Measurements from ENCODE around the gene RPP25L.

RPP25L gene

GRCh38 chr9:34572628-34573027, 39.3 kb downstream of the RPP25L start:
- TF ChIP-seq EGR1 (IDR thresholded peaks at IDR 0.05) = no peak
- no peak for TF ChIP-seq TEAD4 (IDR thresholded peaks at IDR 0.05)
- no peak for TF ChIP-seq EP300 (IDR thresholded peaks at IDR 0.05; ENCODE audit: borderline replicate concordance)
- no peak for TF ChIP-seq CEBPB (IDR thresholded peaks at IDR 0.05)
- no peak for TF ChIP-seq REST (IDR thresholded peaks at IDR 0.05; ENCODE audit: low read depth)
- TF ChIP-seq CREB1 (IDR thresholded peaks at IDR 0.05; ENCODE audit: low read depth) = no peak
- TF ChIP-seq TAF1 (IDR thresholded peaks at IDR 0.05; ENCODE audit: low read depth) = no peak
- no peak for TF ChIP-seq ZBTB7A (IDR thresholded peaks at IDR 0.05; ENCODE audit: low read depth)

- TF ChIP-seq EP300 (IDR thresholded peaks at IDR 0.05; ENCODE audit: borderline replicate concordance) (no peak), NFIC (IDR thresholded peaks at IDR 0.05) (no peak), EGR1 (IDR thresholded peaks at IDR 0.05) (no peak), MAX (IDR thresholded peaks at IDR 0.05) (no peak), TCF12 (IDR thresholded peaks at IDR 0.05; ENCODE audit: low read depth) (no peak), RAD21 (IDR thresholded peaks at IDR 0.05; ENCODE audit: low read depth) (no peak), ZBTB7A (IDR thresholded peaks at IDR 0.05; ENCODE audit: low read depth) (no peak), TAF1 (IDR thresholded peaks at IDR 0.05; ENCODE audit: low read depth) (no peak), CREB1 (IDR thresholded peaks at IDR 0.05; ENCODE audit: low read depth) (no peak), CEBPB (IDR thresholded peaks at IDR 0.05) (no peak), REST (IDR thresholded peaks at IDR 0.05; ENCODE audit: low read depth) (no peak), FOXM1 (IDR thresholded peaks at IDR 0.05; ENCODE audit: borderline replicate concordance, low read depth) (no peak), TEAD4 (IDR thresholded peaks at IDR 0.05) (no peak), YY1 (IDR thresholded peaks at IDR 0.05; ENCODE audit: low read depth) (no peak)
- TF ChIP-seq, protein P1, sequence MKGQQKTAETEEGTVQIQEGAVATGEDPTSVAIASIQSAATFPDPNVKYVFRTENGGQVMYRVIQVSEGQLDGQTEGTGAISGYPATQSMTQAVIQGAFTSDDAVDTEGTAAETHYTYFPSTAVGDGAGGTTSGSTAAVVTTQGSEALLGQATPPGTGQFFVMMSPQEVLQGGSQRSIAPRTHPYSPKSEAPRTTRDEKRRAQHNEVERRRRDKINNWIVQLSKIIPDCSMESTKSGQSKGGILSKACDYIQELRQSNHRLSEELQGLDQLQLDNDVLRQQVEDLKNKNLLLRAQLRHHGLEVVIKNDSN (IDR thresholded peaks at IDR 0.05) = no peak
Measured at GRCh38 chr9:34572092-34572491, 39.8 kb downstream of the RPP25L start.

DNA sequence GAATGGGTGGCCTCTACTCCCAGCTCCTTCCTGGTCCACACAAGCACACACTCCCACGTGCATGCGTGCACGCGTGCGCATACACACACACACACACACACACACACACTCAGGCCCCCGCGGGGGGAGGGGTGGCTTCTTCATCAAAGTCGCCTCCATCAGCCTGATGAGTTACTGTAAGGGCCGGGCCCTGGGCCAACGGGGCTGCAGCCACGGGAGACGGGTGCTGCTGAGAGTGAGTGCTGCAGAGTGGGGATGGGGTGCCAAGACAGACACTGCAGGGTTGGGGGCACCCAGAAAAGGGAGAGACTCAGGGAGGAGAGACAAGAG, 40.5 kb downstream of the RPP25L start:
- TF ChIP-seq TEAD4 (IDR thresholded peaks at IDR 0.05) = no peak
- no peak for TF ChIP-seq MAX (IDR thresholded peaks at IDR 0.05)
- TF ChIP-seq RAD21 (IDR thresholded peaks at IDR 0.05; ENCODE audit: low read depth) = no peak
- no peak for TF ChIP-seq EGR1 (IDR thresholded peaks at IDR 0.05)
- TF ChIP-seq CEBPB (IDR thresholded peaks at IDR 0.05) = no peak

DNA sequence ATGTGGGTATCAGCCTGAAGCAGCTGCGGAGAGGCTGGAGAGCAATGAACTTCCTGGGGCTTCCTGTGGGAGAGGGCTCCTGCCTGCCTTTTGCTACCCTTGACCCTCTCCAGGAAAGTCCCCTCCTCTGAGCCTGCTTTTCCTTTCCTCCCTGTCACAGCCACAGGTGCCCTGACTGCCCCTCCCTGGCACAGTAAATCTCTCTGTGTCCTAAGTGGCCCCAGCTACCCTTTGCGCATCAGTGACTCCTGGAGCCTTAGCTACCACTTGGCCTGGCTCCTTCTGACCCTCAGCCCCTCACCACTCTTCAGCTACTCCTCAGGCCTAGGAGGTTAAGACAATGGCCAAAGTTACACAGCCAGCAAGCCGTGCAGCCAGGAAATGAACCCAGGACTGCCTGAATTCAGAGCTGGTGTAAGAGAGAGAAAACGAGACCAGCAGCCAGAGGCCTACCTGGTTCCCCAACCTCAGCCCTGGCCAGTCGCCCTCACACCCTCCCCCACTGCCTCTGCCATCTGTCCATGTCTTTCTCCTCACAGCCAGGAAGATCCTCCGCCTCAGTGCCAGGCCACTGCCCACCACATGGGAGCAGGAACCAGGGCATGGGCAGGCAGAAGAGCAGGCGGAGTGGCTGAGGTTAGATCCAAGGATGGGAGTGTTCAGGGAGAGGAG, 41.0 kb downstream of the RPP25L start:
- TF ChIP-seq ZBTB7A (IDR thresholded peaks at IDR 0.05; ENCODE audit: low read depth) = no peak
- TF ChIP-seq RAD21 (IDR thresholded peaks at IDR 0.05; ENCODE audit: low read depth) = no peak
- no peak for TF ChIP-seq EP300 (IDR thresholded peaks at IDR 0.05; ENCODE audit: borderline replicate concordance)
- TF ChIP-seq CEBPB (IDR thresholded peaks at IDR 0.05) = no peak
- TF ChIP-seq TCF12 (IDR thresholded peaks at IDR 0.05; ENCODE audit: low read depth) = no peak
- TF ChIP-seq CREB1 (IDR thresholded peaks at IDR 0.05; ENCODE audit: low read depth) = no peak

DNA sequence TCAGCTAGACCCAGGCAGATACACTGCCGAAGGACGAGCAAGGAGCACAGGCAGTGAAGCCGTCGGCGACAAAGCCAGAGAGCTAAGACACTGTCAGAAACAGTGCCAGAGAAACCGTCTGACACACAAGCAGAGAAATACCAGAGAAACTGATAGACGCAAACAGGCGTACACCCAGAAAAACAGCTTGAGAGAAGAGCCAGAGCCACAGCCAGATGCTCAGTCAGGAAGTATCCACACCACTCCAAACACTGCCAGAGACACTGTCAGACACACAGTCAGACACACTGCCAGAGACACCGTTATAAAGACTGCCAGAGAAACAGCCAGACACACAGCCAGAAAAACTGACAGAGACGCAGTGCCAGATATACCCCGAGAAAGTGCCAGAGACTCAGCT, 41.5 kb downstream of the RPP25L start:
- TF ChIP-seq, protein P1 (IDR thresholded peaks at IDR 0.05) = no peak
- TF ChIP-seq TAF1 (IDR thresholded peaks at IDR 0.05; ENCODE audit: low read depth) = no peak

DNA sequence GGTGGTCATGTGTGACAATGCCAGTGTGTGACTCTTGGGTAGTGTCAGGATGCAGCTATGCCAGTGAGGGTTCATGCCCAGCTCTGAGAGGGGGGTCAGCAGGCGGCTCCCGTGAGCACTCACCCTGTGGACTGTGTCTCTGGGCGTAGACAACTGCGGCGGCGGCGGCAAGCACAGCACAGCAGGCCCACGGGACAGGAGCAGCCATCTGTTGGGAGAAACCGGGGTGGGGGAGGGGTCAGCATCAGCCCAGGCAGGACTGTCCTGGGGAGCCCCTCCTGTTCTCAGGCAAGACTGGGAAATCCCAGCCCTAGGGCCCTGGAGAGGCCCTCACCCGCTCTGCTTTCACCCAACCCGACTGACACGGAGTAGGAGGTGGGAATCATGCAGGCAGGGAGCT, 43.1 kb downstream of the RPP25L start:
- no peak for TF ChIP-seq EP300 (IDR thresholded peaks at IDR 0.05; ENCODE audit: borderline replicate concordance)
- no peak for TF ChIP-seq CREB1 (IDR thresholded peaks at IDR 0.05; ENCODE audit: low read depth)
- no peak for TF ChIP-seq TCF12 (IDR thresholded peaks at IDR 0.05; ENCODE audit: low read depth)
- TF ChIP-seq ZBTB7A (IDR thresholded peaks at IDR 0.05; ENCODE audit: low read depth) = no peak
- TF ChIP-seq, protein P1 (IDR thresholded peaks at IDR 0.05) = no peak
- TF ChIP-seq EGR1 (IDR thresholded peaks at IDR 0.05) = no peak
- TF ChIP-seq TAF1 (IDR thresholded peaks at IDR 0.05; ENCODE audit: low read depth) = no peak

Measured in Ishikawa (cell line).